Measurements from ENCODE around the gene TMEM204.

GRCh38 chr16:1501630-1502029 lies 31.8 kb upstream of the TMEM204 start:
- no peak for TF ChIP-seq SIN3A (IDR thresholded peaks at IDR 0.05; ENCODE audit: borderline replicate concordance, insufficient read depth, low read length)
- TF ChIP-seq POLR2AphosphoS5 (IDR thresholded peaks at IDR 0.05; ENCODE audit: low read depth, low read length), result no peak

Data from PFSK-1 (cell line).